HepG2 (cell line): ENCODE data around the gene GRK5. TPM values are rescaled to one million over a fixed set of nuclear protein-coding genes. Genes with fewer than 3 reads are reported as not detected.
"Not testable (repeated sequence)": the region's sequence is repeated elsewhere in the genome, so short reads cannot be mapped to it uniquely, and the experiment has no call there.

Experiments
- ATAC-seq: fragments of 200-7000 bp; cut with Tn5 transposase; 3 replicates; pipeline ENCODE4 v1.9.1; 2020; ENCODE audit warnings: mild to moderate bottlenecking, moderate library complexity
- BruUV-seq: library from RNA; stranded (reverse); fragments of 400-500 nt; replicated peaks from 2 replicates; lab custom pipeline; 2021; lab: Mats Ljungman, UMichigan
- CTCF ChIA-PET: fragments of 300-600 bp; formaldehyde crosslinking; extraction: SDS; loops from one replicate; lab custom pipeline; 2021; ENCODE audit warnings: low total read pairs, inconsistent platforms, low intra/inter-chr PET ratio; lab: Yijun Ruan, JAX
- POLR2A ChIA-PET: fragments of 350-600 bp; sonication (Branson Sonifier 250); formaldehyde crosslinking; loops from one replicate; lab custom pipeline; 2020; ENCODE audit warnings: antibody characterized with exemption, inconsistent platforms; lab: Yijun Ruan, JAX
- DNase-seq: peaks from one replicate; pipeline ENCODE4 v3.0.0-alpha.2; 2015; ENCODE audit warnings: low spot score
- FAIRE-seq: peaks from 3 replicates; lab custom pipeline; 2011; peaks lifted over from hg19 to GRCh38; lab: Jason Lieb, UNC
- H2AFZ ChIP-seq: one replicate; pipeline ENCODE4 v1.6.1; 2011; ENCODE audit warnings: low read length, inconsistent platforms
- H3K27ac ChIP-seq: fragments of 300-600 bp; 3 replicates; pipeline ENCODE4 v1.8.0; 2011; ENCODE audit warnings: mixed run types, mild to moderate bottlenecking, mixed read lengths, low read length, inconsistent platforms; ENCODE audit not compliant: insufficient read depth; ENCODE audit errors: extremely low read length
- H3K27me3 ChIP-seq, 2 experiments: fragments of 200-600 bp in 1 of 2; 2 replicates in 1 of 2; 3 replicates in 1 of 2; pipeline versions ENCODE4 v1.6.0 to v1.8.0; 2011; ENCODE audit warnings: low read length in 2 of 2, mild to moderate bottlenecking in 2 of 2, moderate library complexity in 2 of 2, inconsistent platforms in 1 of 2; ENCODE audit not compliant: insufficient read depth in 2 of 2, control insufficient read depth in 1 of 2
- H3K36me3 ChIP-seq, 2 experiments: fragments of 200-600 bp in 1 of 2; replicated peaks in 1 of 2; 2 replicates in 1 of 2; 3 replicates in 1 of 2; pipeline versions ENCODE4 v1.5.1 to v1.8.0; 2011; ENCODE audit warnings: low read length in 2 of 2, inconsistent platforms in 1 of 2; ENCODE audit not compliant: insufficient read depth in 2 of 2, control insufficient read depth in 1 of 2
- H3K4me1 ChIP-seq: 2 replicates; pipeline ENCODE4 v1.5.1; 2012; ENCODE audit warnings: low read length, inconsistent platforms; ENCODE audit not compliant: insufficient read depth
- H3K4me2 ChIP-seq: 2 replicates; pipeline ENCODE4 v1.6.0; 2011; ENCODE audit warnings: low read depth, low read length, inconsistent platforms
- H3K4me3 ChIP-seq, 3 experiments: fragments of 200-600 bp in 1 of 3; sonication (generic), shearing (Covaris generic) in 1 of 3; replicated peaks in 1 of 3; 2 replicates each; pipeline ENCODE4 v1.5.1; 2011 to 2016; ENCODE audit warnings: low read length in 3 of 3, inconsistent platforms in 2 of 3, low read depth in 2 of 3, mild to moderate bottlenecking in 2 of 3, control low read depth in 1 of 3, mixed read lengths in 1 of 3; ENCODE audit not compliant: insufficient read depth in 1 of 3
- H3K79me2 ChIP-seq: one replicate; pipeline ENCODE4 v1.6.1; 2011; ENCODE audit warnings: low read length, inconsistent platforms; ENCODE audit not compliant: insufficient read depth
- H3K9ac ChIP-seq: 2 replicates; pipeline ENCODE4 v1.6.0; 2011; ENCODE audit warnings: mild to moderate bottlenecking, low read depth, low read length, inconsistent platforms; ENCODE audit not compliant: insufficient read depth
- H3K9me3 ChIP-seq: 2 replicates; pipeline ENCODE4 v1.5.1; 2012; ENCODE audit warnings: mild to moderate bottlenecking, low read length
- H4K20me1 ChIP-seq: 2 replicates; pipeline ENCODE4 v1.6.0; 2011; ENCODE audit warnings: inconsistent platforms, mild to moderate bottlenecking, low read length, moderate library complexity; ENCODE audit not compliant: insufficient read depth
- WGBS: methylation state at CpG from one replicate; pipeline ENCODE4 v1.1.6; 2017; ENCODE audit warnings: low lambda C conversion rate; 5-methylcytosine and 5-hydroxymethylcytosine counted together
- in situ Hi-C: cut with HindIII; loops from 2 replicates; pipeline ENCODE4 v1.10.0; 2017; ENCODE audit warnings: low pct_unique_long_range_greater_than_20kb; ENCODE audit not compliant: extremely low pct_ligation_motif_present
- intact Hi-C: fragments of 100-400 bp; cut with micrococcal nuclease; formaldehyde crosslinking; loops from one replicate; pipeline ENCODE4 v1.10.0; 2022; ENCODE audit not compliant: unreplicated experiment
- polyA plus RNA-seq, 8 experiments: library from polyadenylated mRNA; depleted of rRNA in 3 of 8; stranded (reverse) in 7 of 8; unstranded in 1 of 8; fragments of >200 nt; fragmentation: Illumina TruSeq in 4 of 8; extraction: Trizol in 4 of 8; gene quantifications; 2 replicates each; pipeline versions ENCODE4 v1.2.1 to v1.2.3, GENCODE V29; 2011 to 2016; ENCODE audit warnings: low read depth in 4 of 8, missing spikeins in 1 of 8, mixed read lengths in 1 of 8; ENCODE audit not compliant: insufficient read depth in 1 of 8
- total RNA-seq, 5 experiments: library from RNA; depleted of rRNA; stranded (reverse); fragments of >200 nt; fragmentation: Illumina TruSeq; extraction: Trizol; gene quantifications; 2 replicates each; pipeline ENCODE4 v1.2.3, GENCODE V29; 2016; ENCODE audit warnings: low read depth in 1 of 5
- TF ChIP-seq, protein P1 (sequence below): sonication (generic); formaldehyde crosslinking; IDR thresholded peaks from one replicate; pipeline ENCODE4 v1.5.1; 2020; ENCODE audit warnings: mild to moderate bottlenecking, missing genetic modification reagents; ENCODE audit errors: not compliant biosample characterization

Gene GRK5
- total and polyA plus RNA-seq, 2 of the 13 experiments (the other 11 are each of a cell fraction or from before 2014, with no cell fraction given), result 10.4 to 12.6 TPM

DNA sequence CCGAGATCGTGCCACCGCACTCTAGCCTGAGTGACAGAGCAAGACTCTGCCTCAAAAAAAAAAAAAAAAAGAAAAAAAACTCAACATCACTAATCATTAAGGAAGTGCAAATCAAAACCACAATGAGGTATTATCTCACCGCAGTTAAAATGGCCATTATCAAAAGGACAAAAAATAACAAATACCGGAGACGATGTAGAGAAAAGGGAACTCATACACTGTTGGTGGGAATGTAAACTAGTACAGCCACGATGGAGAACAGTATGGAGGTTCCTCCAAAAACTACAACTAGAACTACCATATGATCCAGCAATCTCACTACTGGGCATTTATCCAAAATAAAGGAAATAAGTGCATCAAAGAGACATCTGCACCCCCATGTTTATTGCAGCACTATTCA lies 24.3 kb downstream of the GRK5 start (continued):
- TF ChIP-seq, protein P1, sequence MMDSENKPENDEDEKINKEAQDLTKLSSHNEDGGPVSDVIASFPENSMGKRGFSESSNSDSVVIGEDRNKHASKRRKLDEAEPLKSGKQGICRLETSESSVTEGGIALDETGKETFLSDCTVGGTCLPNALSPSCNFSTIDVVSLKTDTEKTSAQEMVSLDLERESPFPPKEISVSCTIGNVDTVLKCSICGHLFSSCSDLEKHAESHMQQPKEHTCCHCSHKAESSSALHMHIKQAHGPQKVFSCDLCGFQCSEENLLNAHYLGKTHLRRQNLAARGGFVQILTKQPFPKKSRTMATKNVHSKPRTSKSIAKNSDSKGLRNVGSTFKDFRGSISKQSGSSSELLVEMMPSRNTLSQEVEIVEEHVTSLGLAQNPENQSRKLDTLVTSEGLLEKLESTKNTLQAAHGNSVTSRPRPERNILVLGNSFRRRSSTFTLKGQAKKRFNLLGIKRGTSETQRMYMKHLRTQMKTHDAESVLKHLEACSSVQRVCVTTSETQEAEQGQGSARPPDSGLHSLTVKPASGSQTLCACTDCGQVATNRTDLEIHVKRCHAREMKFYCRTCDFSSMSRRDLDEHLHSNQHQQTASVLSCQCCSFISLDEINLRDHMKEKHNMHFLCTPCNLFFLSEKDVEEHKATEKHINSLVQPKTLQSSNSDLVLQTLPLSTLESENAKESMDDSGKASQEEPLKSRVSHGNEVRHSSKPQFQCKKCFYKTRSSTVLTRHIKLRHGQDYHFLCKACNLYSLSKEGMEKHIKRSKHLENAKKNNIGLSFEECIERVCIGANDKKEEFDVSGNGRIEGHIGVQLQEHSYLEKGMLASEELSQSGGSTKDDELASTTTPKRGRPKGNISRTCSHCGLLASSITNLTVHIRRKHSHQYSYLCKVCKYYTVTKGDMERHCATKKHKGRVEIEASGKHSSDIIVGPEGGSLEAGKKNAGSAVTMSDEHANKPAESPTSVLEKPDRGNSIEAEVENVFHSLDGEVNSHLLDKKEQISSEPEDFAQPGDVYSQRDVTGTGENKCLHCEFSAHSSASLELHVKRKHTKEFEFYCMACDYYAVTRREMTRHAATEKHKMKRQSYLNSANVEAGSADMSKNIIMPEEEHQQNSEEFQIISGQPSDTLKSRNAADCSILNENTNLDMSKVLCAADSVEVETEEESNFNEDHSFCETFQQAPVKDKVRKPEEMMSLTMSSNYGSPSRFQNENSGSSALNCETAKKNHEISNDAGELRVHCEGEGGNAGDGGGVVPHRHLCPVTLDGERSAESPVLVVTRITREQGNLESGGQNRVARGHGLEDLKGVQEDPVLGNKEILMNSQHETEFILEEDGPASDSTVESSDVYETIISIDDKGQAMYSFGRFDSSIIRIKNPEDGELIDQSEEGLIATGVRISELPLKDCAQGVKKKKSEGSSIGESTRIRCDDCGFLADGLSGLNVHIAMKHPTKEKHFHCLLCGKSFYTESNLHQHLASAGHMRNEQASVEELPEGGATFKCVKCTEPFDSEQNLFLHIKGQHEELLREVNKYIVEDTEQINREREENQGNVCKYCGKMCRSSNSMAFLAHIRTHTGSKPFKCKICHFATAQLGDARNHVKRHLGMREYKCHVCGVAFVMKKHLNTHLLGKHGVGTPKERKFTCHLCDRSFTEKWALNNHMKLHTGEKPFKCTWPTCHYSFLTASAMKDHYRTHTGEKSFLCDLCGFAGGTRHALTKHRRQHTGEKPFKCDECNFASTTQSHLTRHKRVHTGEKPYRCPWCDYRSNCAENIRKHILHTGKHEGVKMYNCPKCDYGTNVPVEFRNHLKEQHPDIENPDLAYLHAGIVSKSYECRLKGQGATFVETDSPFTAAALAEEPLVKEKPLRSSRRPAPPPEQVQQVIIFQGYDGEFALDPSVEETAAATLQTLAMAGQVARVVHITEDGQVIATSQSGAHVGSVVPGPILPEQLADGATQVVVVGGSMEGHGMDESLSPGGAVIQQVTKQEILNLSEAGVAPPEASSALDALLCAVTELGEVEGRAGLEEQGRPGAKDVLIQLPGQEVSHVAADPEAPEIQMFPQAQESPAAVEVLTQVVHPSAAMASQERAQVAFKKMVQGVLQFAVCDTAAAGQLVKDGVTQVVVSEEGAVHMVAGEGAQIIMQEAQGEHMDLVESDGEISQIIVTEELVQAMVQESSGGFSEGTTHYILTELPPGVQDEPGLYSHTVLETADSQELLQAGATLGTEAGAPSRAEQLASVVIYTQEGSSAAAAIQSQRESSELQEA (CRISPR knock-in tag), result no peak

DNA sequence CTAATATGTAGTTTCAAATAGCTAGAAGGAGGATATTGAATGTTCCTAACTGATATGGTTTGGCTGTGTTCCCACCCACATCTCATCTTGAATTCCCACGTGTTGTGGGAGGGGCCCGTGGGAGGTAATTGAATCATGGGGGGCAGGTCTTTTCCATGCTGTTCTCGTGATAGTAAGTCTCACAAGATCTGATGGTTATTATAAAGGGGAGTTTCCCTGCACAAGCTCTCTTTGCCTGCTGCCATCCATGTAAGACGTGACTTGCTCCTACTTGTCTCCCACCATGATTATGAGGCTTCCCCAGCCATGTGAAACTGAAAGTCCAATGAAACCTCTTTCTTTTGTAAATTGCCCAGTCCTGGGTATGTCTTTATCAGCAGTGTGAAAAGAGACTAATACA lies 25.1 kb downstream of the GRK5 start:
- BruUV-seq, CTCF ChIA-PET, H3K9me3 ChIP-seq, H3K4me2 ChIP-seq, FAIRE-seq, ATAC-seq, intact Hi-C loops, H3K4me3 ChIP-seq, H3K27me3 ChIP-seq, H4K20me1 ChIP-seq, H3K36me3 ChIP-seq, H3K9ac ChIP-seq, H2AFZ ChIP-seq, DNase-seq, in situ Hi-C loops, H3K27ac ChIP-seq: not testable (repeated sequence)
- POLR2A ChIA-PET, result interaction anchor here (0.7 kb wide), 1 partner anchor 38 kb away, joined by 3 read pairs; no protein-coding TSS in a partner anchor
- WGBS, result 86% methylated on average over 4 of the region's 4 CpGs
- H3K4me1 ChIP-seq, result peaks cover 58% of the 10 kb centered on the region
- peaks cover 18% of the 10 kb centered on the region for H3K79me2 ChIP-seq
